OCI-LY3 (cell line): ENCODE data around the gene SDK1.

ENCODE experiments used
- CTCF ChIP-seq: fragments of 200-600, 300-600 bp; sonication (generic); IDR thresholded peaks from 2 replicates; pipeline ENCODE4 v1.5.1; 2014; ENCODE audit warnings: antibody characterized with exemption, low read length, low read depth
- EZH2phosphoT487 ChIP-seq: fragments of 200-600 bp; shearing (Covaris generic); IDR thresholded peaks from 2 replicates; pipeline ENCODE4 v1.6.1; 2018; ENCODE audit warnings: antibody characterized with exemption, mixed run types, low read depth

GRCh38 chr7:3955751-3956696, 655.0 kb downstream of the SDK1 start:
- TF ChIP-seq CTCF (no peak), EZH2phosphoT487 (no peak)
